ENCODE results near the gene DCXR.

- TF ChIP-seq POLR2AphosphoS5 (IDR thresholded peaks at IDR 0.05; ENCODE audit: low read depth, low read length) (no peak), POLR2A (IDR thresholded peaks at IDR 0.05; ENCODE audit: low read depth, low read length) (no peak), TAF1 (IDR thresholded peaks at IDR 0.05; ENCODE audit: borderline replicate concordance, low read depth, low read length) (no peak)
Measured at GRCh38 chr17:82081966-82082365, 44.5 kb upstream of the DCXR start.
